Osteocyte (in vitro differentiated cells): ENCODE data around the gene MAP7. TPM values are rescaled to one million over a fixed set of nuclear protein-coding genes. Genes with fewer than 3 reads are reported as not detected.
"Not testable (repeated sequence)": the region's sequence is repeated elsewhere in the genome, so short reads cannot be mapped to it uniquely, and the experiment has no call there.

Source experiments
- DNase-seq: peaks from one replicate; pipeline ENCODE4 v3.0.0; 2021; ENCODE audit warnings: mixed read lengths; ENCODE audit not compliant: unreplicated experiment; ENCODE audit errors: extremely low spot score
- H3K27ac Mint-ChIP-seq: one replicate; pipeline ENCODE4 v1.8.0; 2021; ENCODE audit warnings: mild to moderate bottlenecking, mixed read lengths; ENCODE audit not compliant: unreplicated experiment
- H3K27me3 Mint-ChIP-seq: one replicate; pipeline ENCODE4 v1.8.0; 2021; ENCODE audit warnings: mixed read lengths; ENCODE audit not compliant: unreplicated experiment
- H3K36me3 Mint-ChIP-seq: one replicate; pipeline ENCODE4 v1.8.0; 2021; ENCODE audit warnings: mixed read lengths; ENCODE audit not compliant: unreplicated experiment
- H3K4me1 Mint-ChIP-seq: one replicate; pipeline ENCODE4 v1.8.0; 2021; ENCODE audit warnings: mixed read lengths; ENCODE audit not compliant: unreplicated experiment
- H3K4me3 Mint-ChIP-seq: one replicate; pipeline ENCODE4 v1.8.0; 2021; ENCODE audit warnings: mild to moderate bottlenecking, moderate library complexity, mixed read lengths; ENCODE audit not compliant: unreplicated experiment
- H3K9me3 Mint-ChIP-seq: one replicate; pipeline ENCODE4 v1.8.0; 2021; ENCODE audit warnings: mixed read lengths; ENCODE audit not compliant: unreplicated experiment
- CTCF ChIP-seq: fragments of 200-600 bp; sonication (generic); IDR thresholded peaks from 2 replicates; pipeline ENCODE4 v1.5.0; 2021; ENCODE audit warnings: antibody characterized with exemption, mild to moderate bottlenecking, moderate library complexity
- total RNA-seq: library from RNA; stranded (reverse); gene quantifications from 2 replicates; pipeline ENCODE4 v1.2.1, GENCODE V29; 2021

MAP7 gene
- total RNA-seq, 1 donor from 2014 or later: 0.38 TPM

GRCh38 chr6:136435101-136435500 is 115.1 kb downstream of the MAP7 start:
- DNase-seq: no peak
- H3K4me1 Mint-ChIP-seq: no peaks in the 10 kb centered on the region

GRCh38 chr6:136431306-136431705 is 118.9 kb downstream of the MAP7 start:
- not testable (repeated sequence) for H3K4me1 Mint-ChIP-seq, DNase-seq, H3K36me3 Mint-ChIP-seq, H3K27ac Mint-ChIP-seq, H3K4me3 Mint-ChIP-seq, H3K9me3 Mint-ChIP-seq
- peaks cover 44% of the 10 kb centered on the region for H3K27me3 Mint-ChIP-seq

More at GRCh38 chr6:136435101-136435500, 115.1 kb downstream of the MAP7 start:
- Mint-ChIP-seq H3K36me3 (no peaks in the 10 kb centered on the region), H3K27me3 (peaks cover 35% of the 10 kb centered on the region), H3K9me3 (no peaks in the 10 kb centered on the region), H3K27ac (no peak overlapping the region), H3K4me3 (no peak overlapping the region)
- TF ChIP-seq CTCF: no peak

- H3K36me3 Mint-ChIP-seq: no peaks in the 10 kb centered on the region
- no peak overlapping the region for H3K4me3 Mint-ChIP-seq
- no peak for TF ChIP-seq CTCF
- no peak for DNase-seq
- no peaks in the 10 kb centered on the region for H3K9me3 Mint-ChIP-seq
- H3K4me1 Mint-ChIP-seq: no peaks in the 10 kb centered on the region
- peaks cover 44% of the 10 kb centered on the region for H3K27me3 Mint-ChIP-seq
- H3K27ac Mint-ChIP-seq: no peak overlapping the region
These were observed 120.8 kb downstream of the MAP7 start for GRCh38 chr6:136429264-136430065.

GRCh38 chr6:136427378-136427717 is 122.9 kb downstream of the MAP7 start:
- no peak for DNase-seq
- no peak for TF ChIP-seq CTCF
- no peaks in the 10 kb centered on the region for H3K9me3 Mint-ChIP-seq
- H3K27ac Mint-ChIP-seq: no peak overlapping the region
- H3K27me3 Mint-ChIP-seq: peaks cover 37% of the 10 kb centered on the region
- no peaks in the 10 kb centered on the region for H3K4me1 Mint-ChIP-seq
- no peaks in the 10 kb centered on the region for H3K36me3 Mint-ChIP-seq
- H3K4me3 Mint-ChIP-seq: no peak overlapping the region

- no peak for DNase-seq
- Mint-ChIP-seq H3K27me3 (peaks cover 37% of the 10 kb centered on the region), H3K4me3 (no peak overlapping the region), H3K4me1 (no peaks in the 10 kb centered on the region), H3K27ac (no peak overlapping the region), H3K36me3 (no peaks in the 10 kb centered on the region), H3K9me3 (no peaks in the 10 kb centered on the region)
- no peak for TF ChIP-seq CTCF
These were observed 123.4 kb downstream of the MAP7 start for GRCh38 chr6:136426627-136427377.
